ENCODE results near the gene ZNF331.

GRCh38 chr19:53586277-53586691 is 48.3 kb downstream of the ZNF331 start:
- TF ChIP-seq CEBPB (IDR thresholded peaks at IDR 0.05) = no peak
- no peak for TF ChIP-seq FOXM1 (IDR thresholded peaks at IDR 0.05; ENCODE audit: borderline replicate concordance, low read depth)
- no peak for TF ChIP-seq YY1 (IDR thresholded peaks at IDR 0.05; ENCODE audit: low read depth)
- TF ChIP-seq CREB1 (IDR thresholded peaks at IDR 0.05; ENCODE audit: low read depth) = no peak
